Stimulated activated CD8-positive, alpha-beta memory T cell treated with anti-CD3 and anti-CD28 coated beads, Interleukin-12 subunit alpha, Interleukin-12 subunit beta, amount 100 ng/mL, for 24 hours (primary cell): Measurements from ENCODE around the gene CCNA2.

Source experiments
- DNase-seq: peaks from one replicate; pipeline ENCODE4 v3.0.0-alpha.2; 2020; ENCODE audit errors: extremely low read depth

Gene CCNA2

GRCh38 chr4:121823505-121824170 is at the start of gene CCNA2:
Gene CCNA2 (minus strand): TSS chr4:121823883. CDS start chr4:121823628, 255 bp downstream.
- DNase-seq: peak; percentile 95

DNA sequence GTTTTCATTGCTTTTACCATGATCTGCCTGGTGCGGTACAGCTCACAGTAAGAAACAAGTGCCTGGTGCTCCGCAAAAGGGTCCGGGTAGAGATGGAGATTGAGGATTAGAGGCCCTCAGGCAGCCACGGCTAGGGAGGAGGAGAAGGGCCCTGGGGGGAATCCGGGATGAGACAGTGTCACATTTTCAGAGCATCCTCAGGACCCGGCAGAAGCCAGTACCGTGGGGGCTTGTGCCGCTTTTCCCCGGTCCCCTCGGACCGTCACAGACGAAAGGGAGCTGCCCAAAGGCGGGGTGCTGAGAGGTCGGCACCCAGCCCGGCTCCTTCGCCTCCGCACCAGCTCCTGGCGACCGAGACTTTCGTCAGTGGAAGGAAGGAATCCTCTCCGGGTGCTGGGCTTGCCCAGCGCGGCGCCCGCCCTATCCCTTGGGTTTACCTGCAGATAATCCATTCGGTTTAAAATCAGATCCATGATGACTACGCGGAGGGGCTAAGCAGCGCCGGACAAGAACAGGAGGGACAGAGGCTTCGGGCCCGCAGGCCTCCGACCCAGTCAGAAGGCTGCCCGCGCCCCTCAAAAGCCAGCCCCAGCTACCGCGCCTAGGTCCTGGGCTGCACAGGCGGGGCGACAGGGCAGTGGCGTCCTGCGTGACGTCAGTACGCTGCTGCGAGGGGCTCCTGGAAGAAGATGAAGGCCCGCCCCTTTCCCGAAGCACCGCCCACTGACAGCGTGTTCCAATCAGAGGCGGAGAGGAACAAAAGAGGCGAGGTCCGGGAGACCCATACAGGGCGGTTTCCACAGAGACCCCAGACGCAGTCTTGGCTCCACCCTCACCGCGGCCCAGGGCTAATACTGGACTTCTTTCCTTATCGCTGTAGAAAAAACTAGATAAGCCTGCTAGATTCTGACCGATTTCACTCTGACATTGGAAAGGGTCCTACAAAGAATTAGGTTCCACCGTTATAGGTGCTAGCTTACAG is 46.4 kb upstream of the CCNA2 start, which contains the start of gene BBS7:
Gene BBS7, minus strand, starts transcription at position 634 of the 982 bp plus-strand sequence. Its CDS starts 161 bp downstream, at position 473.
- DNase-seq: peak; percentile 95

DNA sequence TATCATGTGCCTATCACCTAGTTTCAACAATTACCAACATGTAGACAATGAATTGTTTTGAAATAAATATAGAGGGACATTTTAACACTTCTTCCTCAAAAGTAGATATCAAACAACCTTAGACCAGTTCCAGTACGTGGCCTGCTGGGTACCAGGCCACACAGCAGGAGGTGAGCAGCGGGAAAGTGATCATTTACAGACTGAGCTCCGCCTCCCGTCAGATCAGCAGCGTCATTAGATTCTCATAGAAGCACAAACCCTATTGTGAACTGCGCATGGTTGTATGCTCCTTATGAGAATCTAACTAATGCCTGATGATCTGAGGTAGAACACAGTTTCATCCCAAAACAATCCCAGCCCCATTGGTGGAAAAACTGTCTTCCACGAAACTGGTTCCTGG is 40.1 kb upstream of the CCNA2 start:
- no peak for DNase-seq

GRCh38 chr4:121861426-121861825 is 37.7 kb upstream of the CCNA2 start:
- no peak for DNase-seq

DNA sequence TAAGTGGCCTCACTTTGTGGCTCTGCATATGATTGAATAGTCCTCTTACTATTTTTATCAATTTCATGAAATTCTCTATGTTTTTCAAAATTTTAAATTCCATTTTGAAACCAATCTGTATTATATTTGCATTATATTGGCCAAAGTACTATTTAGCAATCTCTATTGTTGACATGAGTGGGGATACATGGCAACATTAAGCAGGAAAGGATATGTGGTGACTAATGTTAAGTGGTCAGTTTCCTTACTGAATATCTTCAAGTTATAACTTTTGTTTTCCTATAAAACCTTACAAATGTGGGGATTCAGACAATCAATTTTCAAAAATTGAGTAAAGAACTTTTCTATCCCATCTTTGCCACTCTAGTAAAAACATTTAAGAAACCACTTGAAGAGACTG is 36.4 kb upstream of the CCNA2 start:
- no peak for DNase-seq

GRCh38 chr4:121851354-121851753 is 27.7 kb upstream of the CCNA2 start:
- DNase-seq: no peak

DNA sequence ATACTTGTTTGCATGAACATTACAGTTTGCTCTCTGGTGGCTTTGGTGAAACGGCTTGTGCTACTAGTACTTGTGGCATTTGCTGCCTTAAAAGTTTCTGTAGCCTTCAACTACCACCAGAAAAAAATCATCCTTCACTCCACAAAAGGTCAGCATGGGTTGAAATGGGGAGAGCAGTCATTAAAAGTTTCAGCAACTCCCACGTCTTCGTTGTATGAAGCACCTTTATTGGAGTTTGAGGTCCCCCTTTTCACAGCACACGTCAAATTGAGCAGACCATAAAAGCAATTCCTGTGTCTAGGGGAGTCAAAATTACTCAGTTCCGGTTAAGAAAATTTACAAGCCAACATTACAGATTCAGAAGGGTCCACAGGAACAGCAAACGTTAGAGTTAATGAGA is 23.0 kb upstream of the CCNA2 start:
- DNase-seq: no peak

GRCh38 chr4:121842862-121843261 is 19.2 kb upstream of the CCNA2 start:
- no peak for DNase-seq

GRCh38 chr4:121838136-121838535 is 14.5 kb upstream of the CCNA2 start:
- DNase-seq: no peak

- DNase-seq: no peak
Observed at GRCh38 chr4:121829511-121829910, 5.8 kb upstream of the CCNA2 start.

- no peak for DNase-seq
Observed at GRCh38 chr4:121827853-121828252, 4.2 kb upstream of the CCNA2 start.

DNA sequence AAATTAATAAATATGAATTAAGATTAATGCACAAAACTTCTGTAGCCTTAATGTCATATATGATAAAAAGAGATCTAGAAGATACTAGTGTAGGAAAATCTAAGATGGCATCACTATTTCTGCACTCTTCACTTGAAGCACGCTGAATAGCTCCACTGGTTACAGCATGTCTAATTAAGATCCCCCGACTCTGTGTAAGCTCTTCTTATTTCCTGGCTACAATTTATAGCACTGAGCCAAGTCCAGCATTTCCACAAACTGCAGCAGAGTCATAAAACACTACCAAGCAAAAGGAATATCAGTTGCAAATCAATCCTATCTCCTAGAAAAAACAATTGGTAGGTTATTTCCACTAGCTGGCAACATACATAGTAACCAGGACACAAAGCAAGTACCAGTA is 1.3 kb upstream of the CCNA2 start:
- no peak for DNase-seq

DNA sequence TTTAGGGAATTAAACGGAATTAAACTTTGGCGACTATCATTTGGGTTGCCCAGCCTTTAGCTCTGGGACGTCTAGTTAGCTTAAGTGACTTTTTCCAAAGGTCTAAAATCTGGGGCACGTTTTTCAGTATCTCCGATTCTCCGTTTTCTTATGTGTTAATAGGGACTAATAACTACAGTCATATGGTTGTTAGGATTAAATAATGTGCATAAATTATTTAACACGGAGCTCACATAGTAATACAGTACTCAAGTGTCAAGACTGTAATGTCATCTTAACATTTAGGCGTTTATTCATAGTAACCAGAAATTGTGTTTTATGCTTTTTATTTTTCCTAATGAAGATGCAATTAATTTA is 466 bp upstream of the CCNA2 start:
- no peak for DNase-seq

GRCh38 chr4:121822796-121823504 is 733 bp downstream of the CCNA2 start:
- no peak for DNase-seq

- DNase-seq: no peak
Observed at GRCh38 chr4:121822047-121822446, 1.6 kb downstream of the CCNA2 start.

DNA sequence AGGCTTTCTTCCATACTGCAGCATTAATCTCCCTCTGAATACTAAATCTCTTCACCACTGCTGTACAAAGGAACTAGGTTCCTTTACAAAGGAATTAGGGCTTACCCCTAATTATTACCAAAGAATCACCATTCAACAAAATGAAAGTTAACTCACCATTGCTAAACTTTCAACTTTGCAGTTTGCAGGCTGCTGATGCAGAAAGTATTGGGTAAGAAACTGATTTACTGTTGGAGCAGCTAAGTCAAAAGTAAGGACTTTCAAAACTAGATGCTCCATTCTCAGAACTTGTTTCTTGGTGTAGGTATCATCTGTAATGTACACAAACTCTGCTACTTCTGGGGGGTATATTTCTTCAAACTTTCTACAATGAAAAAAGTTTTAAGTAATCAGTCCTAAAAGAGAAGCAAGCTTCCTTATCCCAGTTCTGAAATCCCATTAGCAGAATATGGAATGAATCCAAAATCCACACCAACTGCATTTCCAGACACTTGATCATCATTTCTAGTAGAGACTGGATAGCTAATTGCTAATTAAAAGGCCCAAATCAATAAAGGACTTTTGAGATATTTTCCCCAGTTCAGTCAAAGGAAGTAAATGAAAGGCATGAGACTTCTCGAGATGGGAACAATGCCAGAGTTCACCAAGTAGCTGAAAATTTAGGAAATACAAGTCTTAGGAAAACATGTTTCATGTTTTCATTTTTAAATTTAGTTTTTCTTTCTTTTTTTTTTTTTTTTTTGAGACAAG is 4.3 kb downstream of the CCNA2 start:
- no peak for DNase-seq

DNA sequence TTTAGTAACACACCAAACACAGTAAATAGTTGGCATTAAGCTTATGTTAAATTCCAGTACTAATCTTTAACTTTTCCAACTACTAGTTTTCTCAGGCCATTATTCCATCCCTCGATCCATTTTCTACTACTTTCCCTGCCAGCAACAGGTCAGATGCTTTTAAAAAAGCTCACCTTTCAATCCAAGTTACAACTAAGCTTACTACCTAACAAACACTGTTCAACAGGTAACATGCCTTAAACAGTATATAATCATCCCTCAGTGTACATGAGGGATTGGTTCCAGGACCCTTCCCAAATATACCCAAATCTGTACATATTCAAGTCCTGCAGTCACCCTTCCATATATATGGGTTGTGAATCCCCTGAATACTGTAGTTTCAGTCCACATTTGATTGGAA is 5.5 kb downstream of the CCNA2 start:
- no peak for DNase-seq

- no peak for DNase-seq
Observed at GRCh38 chr4:121817701-121818100, 6.0 kb downstream of the CCNA2 start.

- DNase-seq: no peak
Observed at GRCh38 chr4:121817006-121817405, 6.7 kb downstream of the CCNA2 start.

GRCh38 chr4:121814756-121815155 is 8.9 kb downstream of the CCNA2 start:
- DNase-seq: no peak

DNA sequence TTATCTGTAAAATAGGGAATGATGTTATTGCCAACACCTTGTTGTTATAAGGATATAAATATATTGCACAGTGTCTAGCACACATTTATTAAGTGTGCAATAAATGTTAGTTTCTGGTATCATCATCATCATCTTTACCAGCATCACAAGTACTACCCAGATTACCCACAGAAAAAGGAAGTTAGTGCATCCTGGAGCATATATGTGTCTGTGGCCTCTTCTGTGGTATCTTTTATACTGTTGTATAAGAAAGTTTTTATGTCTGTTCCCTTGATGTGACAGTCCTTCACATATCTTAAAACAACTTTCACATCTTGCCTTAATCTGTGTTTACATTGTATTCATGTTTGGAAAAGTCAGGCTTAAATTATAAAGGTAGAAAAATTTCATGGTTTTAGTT is 12.6 kb downstream of the CCNA2 start:
- DNase-seq: no peak

- no peak for DNase-seq
Observed at GRCh38 chr4:121806411-121806810, 17.3 kb downstream of the CCNA2 start.
